HG02840 (cell line): Measurements from ENCODE around the gene C8G.

Source experiments
- ATAC-seq: cut with Tn5 transposase; IDR thresholded peaks from one replicate; pipeline ENCODE4 v1.9.1; 2021; ENCODE audit warnings: mild to moderate bottlenecking, moderate library complexity, moderate number of reproducible peaks; ENCODE audit not compliant: unreplicated experiment, low FRiP score

C8G gene

GRCh38 chr9:136979769-136980587 lies 34.9 kb downstream of the C8G start:
- no peak for ATAC-seq

- no peak for ATAC-seq
Observed at GRCh38 chr9:136980669-136981478, 35.8 kb downstream of the C8G start.

- no peak for ATAC-seq
Observed at GRCh38 chr9:136981588-136982231, 36.7 kb downstream of the C8G start.

- ATAC-seq, result no peak
Observed at GRCh38 chr9:136982232-136983051, 37.4 kb downstream of the C8G start, which contains the start of gene LCNL1. TSS of gene LCNL1 (plus strand) at chr9:136982993. CDS start at chr9:136983587, 594 bp downstream.

GRCh38 chr9:136983167-136983566 lies 38.1 kb downstream of the C8G start:
- no peak for ATAC-seq

GRCh38 chr9:136983656-136984314 lies 38.7 kb downstream of the C8G start:
- no peak for ATAC-seq

GRCh38 chr9:136984464-136985026 lies 39.5 kb downstream of the C8G start:
- no peak for ATAC-seq

GRCh38 chr9:136985027-136985602 lies 40.1 kb downstream of the C8G start:
- ATAC-seq, result no peak

- no peak for ATAC-seq
Observed at GRCh38 chr9:136985853-136986252, 40.8 kb downstream of the C8G start.

- ATAC-seq, result no peak
Observed at GRCh38 chr9:136988872-136989271, 43.8 kb downstream of the C8G start.

- no peak for ATAC-seq
Observed at GRCh38 chr9:136990242-136990911, 45.3 kb downstream of the C8G start.

- ATAC-seq, result peak; percentile 69
Observed at GRCh38 chr9:136991993-136992818, 47.2 kb downstream of the C8G start, which contains the start of gene PAXX. TSS of gene PAXX (plus strand) at chr9:136992422. CDS start at chr9:136992444, 22 bp downstream.

GRCh38 chr9:136992819-136993369 lies 47.9 kb downstream of the C8G start:
- no peak for ATAC-seq

- no peak for ATAC-seq
Observed at GRCh38 chr9:136994180-136994887, 49.3 kb downstream of the C8G start.

- no peak for ATAC-seq
Observed at GRCh38 chr9:136994888-136995230, 49.8 kb downstream of the C8G start.

- ATAC-seq, result no peak
Observed at GRCh38 chr9:136995362-136995761, 50.3 kb downstream of the C8G start.
